Fibroblast of mammary gland (primary cell): ENCODE measurements around the gene ADAMTS2.

Experiments
- DNase-seq: peaks from one replicate; pipeline ENCODE4 v3.0.0-alpha.2; 2010; ENCODE audit warnings: low read depth
- H3K4me3 ChIP-seq: 2 replicates; pipeline ENCODE4 v1.5.1; 2011; ENCODE audit warnings: low read depth, mild to moderate bottlenecking, low read length, moderate library complexity; ENCODE audit not compliant: control insufficient read depth
- TF ChIP-seq, protein P1 (sequence below): conservative IDR thresholded peaks from 2 replicates; pipeline ENCODE4 v1.5.1; 2011; ENCODE audit warnings: low read depth, low read length, inconsistent platforms; ENCODE audit not compliant: control insufficient read depth, insufficient read depth

Gene ADAMTS2

DNA sequence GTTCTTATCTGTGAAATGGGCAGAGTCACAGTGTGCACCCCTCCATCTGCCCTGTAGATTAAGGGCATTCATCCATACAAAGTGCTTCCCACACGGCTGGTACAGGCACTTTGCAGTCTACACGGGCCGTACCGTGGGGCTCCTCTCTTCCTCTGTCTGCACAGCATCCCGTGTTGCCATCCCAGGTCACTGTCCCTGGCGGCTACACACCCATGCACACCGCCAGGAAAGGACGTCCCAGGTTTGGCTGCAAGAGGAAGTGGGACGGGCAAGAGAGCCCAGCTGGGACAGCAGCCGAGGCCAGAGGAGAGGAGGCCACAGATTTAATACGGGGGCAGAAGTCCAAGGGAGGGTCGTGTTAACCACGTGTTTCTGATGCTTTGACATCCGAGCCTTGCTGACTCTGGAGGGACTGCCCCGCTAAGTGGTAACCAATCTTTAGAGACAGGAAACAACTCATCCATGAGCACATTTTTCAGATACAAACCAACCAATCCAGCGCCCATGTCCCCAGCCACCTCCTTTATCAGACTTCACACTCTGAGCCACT is 165.1 kb downstream of the ADAMTS2 start:
- TF ChIP-seq, protein P1, sequence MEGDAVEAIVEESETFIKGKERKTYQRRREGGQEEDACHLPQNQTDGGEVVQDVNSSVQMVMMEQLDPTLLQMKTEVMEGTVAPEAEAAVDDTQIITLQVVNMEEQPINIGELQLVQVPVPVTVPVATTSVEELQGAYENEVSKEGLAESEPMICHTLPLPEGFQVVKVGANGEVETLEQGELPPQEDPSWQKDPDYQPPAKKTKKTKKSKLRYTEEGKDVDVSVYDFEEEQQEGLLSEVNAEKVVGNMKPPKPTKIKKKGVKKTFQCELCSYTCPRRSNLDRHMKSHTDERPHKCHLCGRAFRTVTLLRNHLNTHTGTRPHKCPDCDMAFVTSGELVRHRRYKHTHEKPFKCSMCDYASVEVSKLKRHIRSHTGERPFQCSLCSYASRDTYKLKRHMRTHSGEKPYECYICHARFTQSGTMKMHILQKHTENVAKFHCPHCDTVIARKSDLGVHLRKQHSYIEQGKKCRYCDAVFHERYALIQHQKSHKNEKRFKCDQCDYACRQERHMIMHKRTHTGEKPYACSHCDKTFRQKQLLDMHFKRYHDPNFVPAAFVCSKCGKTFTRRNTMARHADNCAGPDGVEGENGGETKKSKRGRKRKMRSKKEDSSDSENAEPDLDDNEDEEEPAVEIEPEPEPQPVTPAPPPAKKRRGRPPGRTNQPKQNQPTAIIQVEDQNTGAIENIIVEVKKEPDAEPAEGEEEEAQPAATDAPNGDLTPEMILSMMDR: no peak
- no peak for DNase-seq
- H3K4me3 ChIP-seq: no peak overlapping the region

DNA sequence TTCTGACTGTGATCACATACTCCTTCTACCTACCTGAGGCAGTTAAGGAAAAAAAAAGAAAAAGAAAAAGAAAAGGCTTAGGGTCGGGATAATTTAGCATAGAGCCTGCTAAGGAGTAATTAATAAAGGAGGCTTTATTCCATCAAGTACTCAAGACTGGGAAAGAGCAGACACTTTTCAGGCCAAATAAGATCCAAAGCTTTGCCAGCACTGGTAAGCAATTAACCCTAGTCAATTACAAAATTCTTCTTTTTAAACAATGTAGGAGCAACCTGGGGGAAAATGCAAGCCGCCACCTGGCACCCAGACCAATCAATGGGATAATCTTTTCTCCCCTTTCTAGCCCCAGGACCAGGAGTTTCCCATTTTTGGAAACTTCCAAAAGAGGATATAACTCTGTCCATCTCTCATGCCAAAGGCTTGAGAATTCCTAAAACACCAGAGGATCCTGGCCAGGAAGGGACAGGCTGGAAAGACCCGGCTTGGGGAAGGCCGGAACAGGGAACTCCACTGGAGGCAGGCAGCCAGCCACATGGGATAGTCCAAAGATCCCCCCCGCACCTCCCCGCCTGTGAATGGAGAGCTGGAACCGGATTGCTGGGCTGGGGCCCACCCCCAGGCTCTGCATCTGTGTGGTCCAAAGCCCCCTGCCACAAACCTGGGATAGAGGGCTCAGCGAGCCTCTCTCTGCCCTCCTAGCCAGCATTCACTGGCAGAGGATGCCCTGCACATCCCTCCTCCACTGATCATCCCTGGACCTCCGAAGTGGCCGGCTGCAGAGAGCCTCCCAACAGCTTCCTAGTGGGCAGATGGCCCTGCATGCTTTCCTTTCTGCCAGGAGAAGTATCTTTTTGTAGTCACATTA is 167.3 kb downstream of the ADAMTS2 start:
- DNase-seq: no peak
- H3K4me3 ChIP-seq: no peak overlapping the region
- TF ChIP-seq, protein P1: no peak

DNA sequence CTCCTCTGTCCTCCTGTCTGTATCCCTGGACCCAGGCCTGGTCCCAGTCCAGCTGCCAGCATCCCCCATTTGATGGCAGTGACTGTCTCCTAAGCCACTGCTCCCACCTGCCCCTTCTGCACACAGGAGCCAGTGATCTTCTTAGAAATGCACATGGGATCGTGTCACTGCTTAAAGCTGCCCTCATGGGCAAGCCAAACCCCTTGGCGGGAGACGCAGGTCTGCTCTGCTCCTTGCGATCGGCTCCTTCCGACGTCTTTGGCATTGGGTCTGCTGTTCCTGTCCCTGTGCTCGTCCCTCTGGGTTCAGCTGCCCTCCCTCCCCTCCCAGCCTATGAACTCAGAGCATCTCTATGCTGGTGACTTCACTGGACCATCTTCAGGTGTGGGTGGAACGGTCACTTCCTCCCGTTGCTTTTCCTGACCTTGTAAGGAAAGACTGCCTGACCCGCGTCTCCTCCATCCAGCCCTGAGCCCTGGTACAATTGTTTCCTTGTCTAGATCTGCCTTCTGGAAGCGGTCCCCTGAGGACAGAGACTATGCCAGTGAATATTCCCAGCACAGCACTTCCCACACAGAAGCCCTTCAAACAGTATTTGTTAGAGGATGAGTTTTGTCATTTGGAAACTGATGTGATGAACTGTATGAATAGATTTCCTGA is 168.6 kb downstream of the ADAMTS2 start:
- no peak overlapping the region for H3K4me3 ChIP-seq
- DNase-seq: no peak
- TF ChIP-seq, protein P1: no peak

DNA sequence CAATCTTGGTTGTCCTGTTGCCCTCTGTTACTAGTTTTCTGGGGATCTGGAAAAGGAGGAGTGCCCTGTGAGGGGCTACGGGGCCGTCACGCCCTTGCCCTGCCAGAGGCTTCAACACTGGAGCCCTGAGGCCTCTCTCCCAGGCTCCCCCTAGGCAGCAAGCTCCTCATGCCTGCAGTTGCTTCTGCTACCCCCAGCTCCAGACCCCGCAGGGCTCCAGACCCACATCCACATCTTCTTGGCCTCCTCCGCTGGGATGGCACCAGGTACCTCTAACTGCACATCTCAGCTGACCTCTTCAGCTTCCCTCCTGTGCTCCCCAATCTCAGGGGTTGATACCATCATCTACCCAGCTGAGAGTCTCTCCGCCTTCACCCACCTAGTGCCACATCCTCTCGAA is 169.1 kb downstream of the ADAMTS2 start:
- TF ChIP-seq, protein P1: no peak
- no peak for DNase-seq
- no peak overlapping the region for H3K4me3 ChIP-seq

DNA sequence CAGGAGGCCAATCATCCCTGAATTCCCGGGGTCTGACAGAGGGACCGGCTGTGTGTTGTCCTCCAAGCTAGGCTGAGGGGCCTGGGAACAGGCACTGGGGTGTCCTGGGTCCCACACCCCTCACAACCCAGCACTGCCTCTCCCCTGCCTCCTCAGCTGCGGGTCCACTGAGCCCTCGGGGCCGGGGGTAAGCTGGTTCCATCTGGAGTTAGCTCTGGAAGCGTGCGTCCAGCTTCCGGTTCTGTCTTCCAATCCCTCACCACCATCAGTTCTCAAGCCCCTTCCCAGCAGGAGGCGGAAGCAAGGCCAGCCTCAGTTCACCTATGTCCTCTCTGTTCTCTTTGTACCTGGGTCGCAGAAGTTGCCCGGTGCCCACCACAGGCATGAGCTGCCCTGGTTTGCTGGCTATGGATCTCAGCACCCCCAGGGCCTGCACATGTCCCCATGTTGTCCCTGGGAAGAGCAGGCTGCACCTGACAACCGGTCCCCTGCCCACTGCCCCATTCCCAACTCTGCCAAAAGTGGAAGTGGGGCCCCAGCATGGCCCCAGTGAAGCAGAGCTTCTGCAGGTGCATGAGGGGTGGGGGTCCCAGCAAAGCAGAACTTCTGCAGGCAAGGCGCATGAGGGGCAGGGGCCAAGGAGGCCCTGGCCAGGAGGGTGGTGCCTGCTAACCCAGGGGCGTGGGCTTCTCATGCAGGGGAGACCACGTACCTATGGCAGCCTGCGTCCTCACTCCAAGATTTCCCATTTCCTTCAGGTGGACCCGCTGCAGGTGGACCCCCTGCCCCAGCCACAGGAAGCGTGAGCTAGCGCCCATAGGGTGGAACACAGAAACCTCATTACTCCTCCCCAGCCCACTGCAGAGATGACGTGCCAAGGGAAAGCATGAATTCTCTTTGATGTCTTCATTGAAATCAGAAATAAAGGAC is 173.2 kb downstream of the ADAMTS2 start:
- no peak for DNase-seq
- TF ChIP-seq, protein P1: no peak
- H3K4me3 ChIP-seq: no peak overlapping the region

DNA sequence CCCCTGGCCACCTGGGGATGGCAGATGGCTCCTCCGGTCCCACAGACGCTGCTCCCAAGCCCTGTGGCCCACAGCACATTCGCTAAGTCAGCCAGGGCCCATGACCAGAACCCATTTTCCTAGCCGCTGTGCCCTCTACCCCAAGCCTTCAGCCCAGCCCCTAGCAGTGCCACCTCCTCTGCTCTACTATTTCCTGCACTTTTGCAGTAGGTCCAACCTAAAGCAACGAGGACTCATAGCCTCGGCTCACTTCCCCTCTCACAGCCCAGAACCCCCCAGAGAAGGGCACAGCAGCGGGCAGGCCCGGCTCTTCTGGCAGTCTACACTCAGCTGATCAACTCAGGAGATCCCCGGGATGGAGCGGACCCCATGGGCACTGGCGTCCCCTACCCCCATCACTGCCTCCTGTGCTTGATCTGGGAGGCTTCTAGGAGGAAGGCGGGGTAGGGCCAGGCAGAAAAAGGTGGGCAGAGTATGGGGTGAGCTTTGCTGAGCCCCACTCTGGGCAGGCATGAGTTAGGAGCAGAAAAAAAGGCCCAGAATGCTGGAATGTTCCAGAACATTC is 173.9 kb downstream of the ADAMTS2 start:
- H3K4me3 ChIP-seq: no peak overlapping the region
- no peak for DNase-seq
- TF ChIP-seq, protein P1: no peak
